HG03175 (cell line): ENCODE measurements around the gene APLNR.

Experiments used
- ATAC-seq: cut with Tn5 transposase; IDR thresholded peaks from one replicate; pipeline ENCODE4 v1.9.1; 2021; ENCODE audit warnings: mild to moderate bottlenecking, moderate library complexity; ENCODE audit not compliant: unreplicated experiment

The APLNR gene

DNA sequence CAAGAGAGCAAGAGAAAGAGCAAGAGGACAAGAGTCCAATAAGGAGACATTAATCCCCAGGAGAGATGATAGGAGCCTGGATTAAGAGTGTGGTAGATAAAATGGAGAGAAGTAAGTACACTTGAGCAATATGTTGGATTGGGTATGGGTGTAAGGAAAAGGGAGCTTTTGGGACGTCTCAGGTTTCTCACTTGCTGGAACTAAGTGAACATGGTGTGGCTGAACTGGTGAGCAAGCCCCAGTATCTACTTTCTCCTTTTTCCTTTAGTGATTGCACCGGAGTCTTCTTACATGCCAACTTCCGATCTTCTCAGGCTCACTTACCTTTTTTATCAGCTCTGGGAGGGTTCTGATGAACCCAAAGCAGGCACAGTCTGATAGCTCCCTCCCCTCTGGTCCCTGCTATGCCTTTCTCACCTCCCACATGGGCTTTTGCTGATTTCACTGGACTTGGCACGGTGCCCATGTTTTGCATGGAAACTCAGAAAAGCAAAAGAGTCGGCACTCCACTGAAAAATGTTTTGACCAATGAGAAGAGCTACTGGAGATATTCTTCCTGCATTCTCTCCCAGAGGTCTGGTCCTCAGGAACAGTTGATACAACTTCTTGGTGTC is 14.5 kb upstream of the APLNR start:
- ATAC-seq: no peak

DNA sequence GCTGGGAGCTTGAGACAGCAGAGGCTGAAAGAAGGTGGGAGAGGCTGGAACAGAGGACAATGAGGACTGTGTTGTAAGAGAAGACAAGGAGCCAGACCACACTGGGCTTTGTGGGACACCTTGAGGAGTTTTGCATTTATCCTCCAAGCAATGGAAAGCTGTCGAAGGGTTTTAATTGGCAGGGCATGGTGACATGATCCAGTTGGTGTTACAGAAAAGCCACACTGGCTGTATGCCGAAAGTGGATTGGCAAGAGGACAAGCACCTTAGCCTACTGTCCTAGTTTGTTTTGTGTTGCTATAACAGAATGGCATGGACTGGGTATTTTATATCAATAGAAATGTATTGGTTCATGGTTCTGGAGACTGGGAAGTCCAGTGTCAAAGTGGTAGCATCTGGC is 14.0 kb upstream of the APLNR start:
- no peak for ATAC-seq

DNA sequence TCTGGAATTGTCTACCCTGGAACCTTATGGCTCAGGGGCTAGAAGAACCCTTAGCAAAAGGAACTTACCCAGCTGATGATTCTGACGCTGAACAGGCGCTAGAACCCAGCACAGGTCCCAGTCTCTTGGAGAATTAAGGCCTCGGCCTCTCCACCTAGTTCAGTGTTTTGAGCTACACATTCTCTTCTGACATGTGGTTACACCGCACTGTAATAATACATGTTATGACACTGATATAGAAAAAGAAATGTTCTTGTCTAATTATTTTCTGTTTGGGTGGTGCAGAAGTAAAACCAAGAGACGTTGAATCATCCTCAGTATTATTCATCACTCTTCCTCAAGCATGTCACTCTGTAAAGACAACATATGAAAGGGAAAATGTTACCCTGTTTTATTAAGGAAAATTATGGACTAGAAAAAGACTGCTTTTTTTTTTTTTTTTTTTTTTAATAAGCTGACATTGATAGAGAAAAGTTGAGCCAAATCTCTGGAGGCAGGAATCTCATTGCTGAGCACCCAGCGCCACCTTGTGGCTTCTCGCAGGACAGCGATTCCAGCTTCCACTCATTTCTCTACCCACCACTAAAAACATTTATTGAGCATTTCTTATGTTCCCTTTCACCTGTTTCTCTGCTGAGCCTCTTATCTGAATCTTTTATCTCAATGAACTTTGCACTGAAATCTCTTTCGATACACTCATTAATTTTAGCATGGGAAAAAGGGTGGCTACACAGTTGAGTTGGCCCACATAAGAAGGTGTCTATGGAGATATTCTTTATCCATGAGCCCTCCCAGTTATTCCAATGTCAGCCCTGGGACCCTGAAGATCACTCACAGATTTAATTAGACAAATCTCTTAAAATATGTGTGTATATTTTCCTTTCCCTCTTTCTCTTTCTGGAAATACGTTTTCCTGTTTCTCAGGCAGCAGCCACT is 12.6 kb upstream of the APLNR start:
- peak; percentile 57 for ATAC-seq

DNA sequence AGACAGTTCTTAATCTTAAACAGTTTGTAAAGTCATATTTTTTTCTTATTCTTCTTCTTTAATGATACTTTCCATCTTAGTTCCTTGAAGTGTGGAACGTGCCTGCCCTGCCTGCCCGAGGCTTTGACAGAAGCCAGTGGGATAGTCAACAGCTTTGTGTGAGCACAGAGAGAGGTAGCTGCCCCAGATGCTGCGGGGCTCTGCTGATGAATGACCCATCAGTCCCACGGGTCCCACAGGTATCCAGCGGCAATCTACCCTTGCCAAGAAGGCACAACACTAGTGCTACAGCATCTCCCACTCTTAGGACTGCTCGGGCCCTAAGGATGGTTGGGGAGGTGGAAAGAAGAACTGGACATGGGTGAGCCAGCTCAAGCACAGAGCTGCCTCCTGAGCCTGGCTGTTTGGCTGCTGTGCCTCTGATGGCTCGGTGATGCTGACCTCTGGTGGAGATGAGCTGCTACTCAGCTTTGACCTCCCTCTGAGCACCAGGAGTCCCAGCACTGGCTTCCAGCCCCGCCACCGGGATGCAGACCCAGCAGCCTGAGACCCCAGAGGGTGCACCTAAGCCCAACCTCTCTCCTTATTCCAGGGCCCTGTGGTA is 11.8 kb upstream of the APLNR start:
- ATAC-seq: peak; percentile 65

DNA sequence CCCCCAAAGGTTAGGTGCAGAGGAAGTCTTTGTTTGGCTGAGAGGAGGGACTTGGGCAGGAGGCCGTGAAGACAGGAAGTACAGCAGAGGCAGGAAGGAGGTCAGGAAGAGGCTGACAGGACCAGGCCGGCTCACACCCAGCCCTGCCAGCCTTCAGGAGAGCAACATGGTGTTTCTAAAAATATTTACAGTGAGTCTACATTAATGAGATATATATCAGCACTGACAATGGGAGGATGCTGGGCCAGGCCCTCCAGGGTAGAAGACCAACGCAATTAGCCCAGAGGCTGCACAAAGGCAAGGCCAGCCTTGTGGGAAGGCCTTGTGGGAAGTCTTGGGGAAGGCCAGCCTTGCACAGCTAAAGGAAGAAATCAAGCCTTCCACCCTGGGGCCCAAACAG is 7.9 kb upstream of the APLNR start:
- ATAC-seq: no peak

DNA sequence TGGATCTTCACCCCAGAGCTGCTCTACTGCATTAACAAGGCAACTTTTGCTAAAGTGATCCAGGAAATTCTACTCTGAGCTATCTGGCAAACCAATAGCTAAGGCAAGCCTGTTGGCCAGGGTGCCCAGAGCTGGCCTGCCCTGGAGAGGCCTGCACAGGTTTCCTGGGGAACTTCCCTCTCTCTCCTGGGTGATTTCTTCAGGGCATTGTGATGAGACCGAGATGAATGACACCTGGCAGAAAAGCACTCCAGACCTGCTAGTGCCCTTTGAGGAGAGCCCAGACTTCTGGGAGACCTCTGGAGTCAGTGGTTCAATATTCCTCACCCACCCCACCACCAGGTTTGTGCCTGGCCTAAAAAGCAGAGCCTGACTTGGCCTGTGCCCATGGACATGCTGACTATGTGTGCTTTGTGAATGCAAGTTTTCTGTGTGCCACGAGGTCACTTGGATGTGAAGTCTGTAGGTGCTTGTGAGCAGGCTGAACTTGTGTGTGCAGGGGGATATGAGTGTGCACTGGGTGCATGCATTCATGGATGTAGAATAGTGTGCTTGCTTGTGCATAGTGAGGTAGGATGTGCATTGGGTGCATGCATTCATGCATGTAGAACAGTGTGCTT is 4.4 kb upstream of the APLNR start:
- no peak for ATAC-seq

DNA sequence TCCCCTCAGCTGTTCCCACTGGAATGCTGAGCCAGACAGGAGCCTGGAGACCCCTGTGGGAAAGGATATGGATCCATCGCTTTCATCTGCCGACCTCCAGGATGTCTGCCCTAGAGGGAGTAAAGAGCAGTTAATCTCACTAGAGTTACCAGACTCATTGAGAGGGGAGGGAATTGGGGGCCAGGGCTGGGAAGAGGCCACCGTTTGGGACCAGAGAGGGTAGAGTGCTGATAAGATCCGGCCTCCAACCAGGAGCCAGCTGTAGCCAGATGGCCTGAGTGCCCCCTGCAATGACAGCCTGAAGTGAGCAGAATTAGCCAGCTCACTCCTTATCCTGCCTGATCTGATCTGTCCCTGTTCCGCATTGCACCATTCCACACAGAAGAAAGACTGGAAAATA is 3.7 kb upstream of the APLNR start:
- no peak for ATAC-seq

DNA sequence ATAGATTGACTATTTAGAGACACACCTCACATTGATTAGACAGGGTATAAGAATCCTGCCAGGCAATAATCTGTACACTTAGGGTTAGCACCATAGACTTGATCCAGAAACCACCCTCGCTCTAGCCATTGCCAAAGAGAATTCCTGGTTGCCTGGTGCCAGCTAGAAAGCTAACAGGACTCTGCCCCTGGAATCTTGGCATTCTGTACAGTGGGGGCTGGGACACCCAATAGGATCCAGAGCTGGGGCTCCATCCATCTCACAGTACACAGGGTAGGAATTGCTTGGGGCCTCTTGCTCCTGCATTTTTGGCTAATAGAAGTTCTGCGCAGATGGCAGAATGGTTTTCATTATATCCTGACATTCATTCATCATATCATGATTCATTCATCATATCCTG is 3.0 kb upstream of the APLNR start:
- ATAC-seq: no peak

DNA sequence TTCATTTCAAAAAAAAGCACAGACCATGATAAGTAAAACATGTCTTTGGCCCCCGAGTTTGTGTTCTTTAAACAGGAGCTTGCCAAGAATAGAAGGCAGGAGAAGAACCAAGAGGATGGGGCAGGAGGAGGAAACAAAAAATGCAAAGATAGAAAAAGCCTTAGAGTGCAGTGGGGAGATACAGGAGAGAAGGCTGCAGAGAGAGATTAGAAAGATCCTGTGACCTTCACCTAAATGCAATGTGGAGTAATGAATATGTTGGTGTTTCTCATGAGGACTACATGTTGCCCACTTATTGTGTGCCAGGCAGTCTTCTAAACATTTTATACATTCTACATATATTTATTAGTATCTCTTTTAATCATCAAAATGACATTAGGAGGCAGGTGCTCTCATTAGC is 2.3 kb upstream of the APLNR start:
- ATAC-seq: no peak

DNA sequence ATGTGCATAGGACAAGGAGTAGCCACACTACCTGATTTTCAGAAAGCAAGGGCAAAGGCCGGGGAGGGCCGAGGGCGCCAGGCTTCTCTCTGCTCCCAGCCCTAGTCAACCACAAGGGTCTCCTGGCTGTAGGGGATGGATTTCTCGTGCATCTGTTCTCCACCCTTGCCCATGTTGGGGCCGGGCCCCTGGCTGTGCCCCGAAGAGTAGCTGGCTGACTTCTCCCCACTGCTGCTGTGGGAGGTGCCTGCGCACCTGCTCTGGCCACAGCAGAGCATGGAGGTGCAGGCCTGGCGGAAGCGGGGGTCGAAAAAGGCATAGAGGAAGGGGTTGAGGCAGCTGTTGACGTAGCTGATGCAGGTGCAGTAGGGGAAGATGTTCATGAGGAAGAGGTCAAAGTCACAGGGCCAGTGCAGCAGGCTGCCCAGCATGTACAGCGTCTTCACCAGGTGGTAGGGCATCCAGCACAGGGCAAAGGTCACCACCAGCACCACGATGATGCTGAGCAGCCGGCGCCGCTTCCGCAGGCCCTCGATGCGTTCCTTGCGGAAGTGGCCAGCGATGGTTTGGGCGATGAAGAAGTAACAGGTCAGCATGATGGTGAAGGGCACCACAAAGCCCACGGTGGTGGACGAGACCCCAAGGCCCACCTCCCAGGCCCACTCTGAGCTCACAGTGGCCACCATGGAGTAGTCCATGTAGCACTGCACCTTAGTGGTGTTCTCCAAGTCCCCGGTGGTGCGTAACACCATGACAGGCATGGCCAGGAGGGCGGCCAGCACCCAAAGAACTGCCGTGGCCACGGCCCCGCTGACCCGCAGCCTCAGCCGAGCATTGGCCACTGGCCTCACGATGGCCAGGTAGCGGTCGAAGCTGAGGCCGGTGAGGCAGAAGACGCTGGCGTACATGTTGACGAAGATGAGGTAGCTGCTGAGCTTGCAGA is 1.0 kb downstream of the APLNR start:
- ATAC-seq: no peak

DNA sequence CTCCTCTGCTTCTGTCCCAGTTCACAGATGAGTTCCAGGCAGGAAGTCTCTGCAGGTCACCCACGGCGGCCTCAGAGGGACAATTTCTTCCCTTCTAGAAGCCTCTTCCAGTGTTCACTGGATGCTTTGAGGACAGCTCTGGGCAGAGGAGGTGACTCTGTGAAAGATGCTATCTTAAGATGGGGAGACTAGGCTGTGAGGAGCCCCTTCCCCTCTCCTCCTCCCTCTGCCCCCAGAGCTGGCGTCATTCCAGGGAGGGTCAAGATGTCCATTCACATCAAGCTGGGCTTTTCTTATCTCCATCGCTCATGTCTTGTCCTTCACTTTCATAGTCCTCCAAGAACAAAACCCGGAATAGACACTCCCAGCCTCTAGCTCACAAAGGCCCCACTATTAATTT is 3.3 kb downstream of the APLNR start:
- no peak for ATAC-seq

DNA sequence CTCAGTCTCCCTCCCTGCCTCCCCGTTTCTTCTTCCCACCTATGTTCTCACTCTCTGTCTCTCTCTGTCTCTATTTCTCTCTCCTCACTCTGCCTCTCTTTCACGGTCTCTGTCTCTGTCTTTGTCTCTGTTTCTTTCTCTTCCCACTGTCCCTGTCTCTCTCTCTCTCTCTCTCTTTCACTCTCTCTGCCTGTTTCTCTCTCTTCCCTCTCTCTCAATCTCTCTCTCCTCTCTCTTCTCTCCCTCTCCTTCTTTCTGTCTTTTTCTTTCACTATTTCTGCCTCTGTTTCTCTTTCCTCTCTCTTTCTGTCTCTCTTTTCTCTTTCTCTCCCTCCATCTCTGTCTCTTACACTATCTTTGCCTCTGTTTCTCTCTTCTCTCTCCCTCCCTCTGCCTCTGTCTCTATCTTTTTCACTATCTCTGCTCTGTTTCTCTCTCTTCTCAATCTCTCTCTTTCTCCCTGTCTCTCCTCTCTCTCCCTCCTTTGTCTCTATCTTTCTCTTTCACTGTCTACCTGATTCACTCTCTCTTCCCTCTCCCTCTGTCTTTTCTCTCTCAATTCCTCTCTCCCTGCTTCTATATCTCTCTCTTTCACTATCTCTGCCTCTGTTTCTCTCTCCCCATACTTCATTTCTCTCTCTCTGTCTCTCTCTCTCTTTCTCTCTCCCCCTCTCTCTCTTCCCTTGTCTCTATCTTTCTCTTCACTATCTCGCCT is 5.4 kb downstream of the APLNR start:
- ATAC-seq: no peak

DNA sequence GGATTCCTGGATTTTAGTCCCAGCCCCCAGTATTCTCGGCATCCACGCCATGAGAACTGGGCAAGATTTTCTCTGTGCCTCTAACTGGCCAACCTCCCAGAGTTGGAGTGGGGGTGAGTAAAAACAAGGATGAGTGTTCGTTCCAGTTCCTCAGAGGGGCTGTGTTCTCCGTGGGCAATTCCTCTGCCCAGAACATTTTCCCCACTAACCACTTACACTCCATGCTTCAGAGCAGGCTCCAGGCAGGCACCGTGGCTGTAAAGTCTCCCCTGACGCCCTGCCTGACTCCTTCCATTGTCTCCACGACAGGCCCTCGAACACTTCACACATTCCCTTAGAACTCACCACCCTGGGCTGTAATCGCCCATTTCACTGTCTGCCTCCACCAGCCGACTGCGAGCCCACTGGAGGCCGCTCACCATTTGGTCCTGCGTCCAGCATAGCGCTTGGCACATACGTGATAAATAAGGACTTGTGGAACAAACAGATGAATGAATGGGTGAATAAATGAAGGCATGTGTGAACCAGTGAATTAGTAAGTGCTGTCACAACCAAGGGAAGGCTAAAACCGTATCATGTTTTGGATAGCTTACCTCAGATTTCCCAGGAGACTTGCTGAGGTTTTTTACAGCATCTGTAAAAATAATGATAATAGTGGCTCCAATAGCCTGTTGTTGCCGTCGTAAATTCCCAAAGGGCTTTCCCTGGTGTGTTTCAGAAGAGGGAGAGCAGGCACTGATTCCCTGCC is 6.1 kb downstream of the APLNR start:
- ATAC-seq: no peak

DNA sequence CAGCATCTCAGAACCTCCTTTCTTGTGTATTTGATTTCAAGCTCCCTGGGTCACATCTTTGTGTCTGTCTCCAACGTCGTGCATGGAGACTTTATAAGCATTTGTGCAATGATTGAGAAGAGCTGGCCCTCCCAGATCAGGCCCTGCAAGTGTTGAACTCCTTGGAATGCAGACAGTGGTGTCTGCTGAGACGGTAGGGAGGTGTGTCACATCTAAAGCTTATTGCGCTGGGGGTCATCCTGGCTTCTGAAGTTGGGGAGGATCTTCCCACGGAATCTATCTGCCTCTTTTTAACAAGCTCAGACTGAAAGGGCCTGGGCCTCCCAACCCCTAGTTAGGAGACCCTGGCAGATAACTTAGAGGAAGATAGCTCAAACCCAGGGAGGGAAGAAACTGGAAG is 6.7 kb downstream of the APLNR start:
- ATAC-seq: no peak

DNA sequence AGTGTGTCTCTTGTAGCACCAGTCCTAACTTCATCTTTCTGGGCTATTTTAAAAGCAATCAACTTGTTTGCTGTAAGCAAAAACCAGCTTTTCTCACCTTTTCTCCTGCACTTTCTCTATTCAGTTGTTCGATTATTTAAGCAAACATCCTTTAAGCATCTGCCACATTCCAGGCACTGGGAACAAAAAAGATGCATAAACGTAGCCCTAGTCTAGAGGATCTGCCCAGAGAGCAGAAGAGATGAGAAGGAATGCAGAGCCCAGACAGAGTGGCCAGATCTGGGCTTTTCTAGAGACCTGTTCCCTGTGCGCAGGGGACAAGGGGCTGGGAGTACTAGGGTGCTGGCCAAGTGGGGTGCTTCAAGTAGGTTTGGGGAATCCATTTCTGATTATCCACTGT is 8.4 kb downstream of the APLNR start:
- no peak for ATAC-seq

DNA sequence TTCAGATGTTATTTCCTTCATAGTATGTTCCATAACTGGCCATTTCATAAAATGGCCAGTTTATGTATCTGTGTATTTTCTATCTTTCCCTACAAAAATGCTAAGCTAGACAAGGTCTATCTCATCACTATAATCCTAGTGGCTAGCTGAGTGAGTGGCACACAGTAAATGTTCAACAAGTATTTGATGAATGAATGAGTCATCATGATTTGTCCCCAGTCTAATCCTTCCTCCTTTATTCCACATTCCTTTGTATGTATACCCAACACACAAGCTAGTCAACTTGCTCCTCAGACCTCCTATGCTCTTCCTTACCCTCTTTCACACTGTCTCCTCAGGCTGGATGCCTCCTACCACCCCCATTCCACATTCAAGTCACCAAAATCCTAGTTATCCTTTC is 12.5 kb downstream of the APLNR start:
- ATAC-seq: no peak

DNA sequence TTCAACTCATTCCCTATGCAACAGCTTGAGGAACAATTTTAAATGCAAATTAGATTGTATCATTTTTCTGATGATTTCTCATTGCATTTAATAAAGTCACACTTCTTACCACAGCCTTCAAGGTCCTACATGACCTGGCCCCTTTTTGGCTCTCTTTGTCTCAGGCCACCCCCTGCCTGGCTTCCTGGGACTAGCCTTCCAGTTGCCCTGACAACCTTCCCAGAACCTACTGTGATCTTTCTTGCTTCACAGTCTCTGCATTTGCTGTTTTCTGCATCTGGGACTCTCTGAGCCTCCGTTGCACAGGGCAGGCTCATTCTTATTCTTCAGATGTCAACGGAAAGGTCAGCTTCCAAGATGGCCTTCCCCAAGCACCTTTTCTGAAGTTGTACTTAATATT is 12.9 kb downstream of the APLNR start:
- ATAC-seq: no peak

DNA sequence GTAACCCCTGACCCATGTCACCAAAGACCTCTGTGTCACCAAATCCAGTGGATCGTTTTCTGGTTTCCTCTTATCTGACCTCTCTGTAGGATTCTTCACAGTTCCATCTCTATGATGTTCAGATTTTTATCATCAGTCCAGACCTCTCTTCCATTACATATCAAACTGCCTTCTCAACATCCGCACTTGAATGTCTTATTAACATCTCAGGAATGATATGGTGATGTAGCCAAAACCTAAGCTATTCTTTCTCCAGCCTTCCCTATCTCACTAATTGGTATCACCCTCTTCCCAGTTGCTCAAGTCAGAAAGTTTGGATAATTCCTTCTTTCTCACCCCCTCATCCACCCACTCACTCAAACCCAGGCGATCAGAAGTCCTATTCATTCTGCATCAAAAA is 13.4 kb downstream of the APLNR start:
- ATAC-seq: no peak

DNA sequence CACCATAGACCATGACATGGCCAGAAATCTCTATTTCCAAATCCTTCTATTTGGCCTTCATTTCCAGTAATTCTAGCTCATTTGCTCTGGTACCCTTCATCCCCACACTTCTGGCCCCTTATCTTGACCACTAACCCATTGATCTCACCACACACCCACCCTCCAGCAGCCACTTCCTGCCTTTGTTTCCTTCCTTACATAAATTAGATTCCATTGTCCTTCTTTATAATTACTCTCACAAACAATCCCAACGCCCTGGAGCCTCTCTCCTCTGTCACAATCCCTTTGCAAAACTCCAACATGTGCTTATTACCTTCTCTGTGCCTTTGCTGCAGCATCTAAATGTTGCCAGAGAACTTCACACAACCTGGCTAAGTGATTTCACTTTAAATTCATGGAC is 14.8 kb downstream of the APLNR start:
- ATAC-seq: no peak
